ENCODE data around the gene BTF3. TPM values are rescaled to one million over a fixed set of nuclear protein-coding genes. Genes with fewer than 3 reads are reported as not detected.
A peak's percentile ranks its signal among the peaks of the same experiment; 100 is the strongest.

The BTF3 gene
- polyA plus RNA-seq, 4 donors: 799 to 1,047 (median 969) TPM

DNA sequence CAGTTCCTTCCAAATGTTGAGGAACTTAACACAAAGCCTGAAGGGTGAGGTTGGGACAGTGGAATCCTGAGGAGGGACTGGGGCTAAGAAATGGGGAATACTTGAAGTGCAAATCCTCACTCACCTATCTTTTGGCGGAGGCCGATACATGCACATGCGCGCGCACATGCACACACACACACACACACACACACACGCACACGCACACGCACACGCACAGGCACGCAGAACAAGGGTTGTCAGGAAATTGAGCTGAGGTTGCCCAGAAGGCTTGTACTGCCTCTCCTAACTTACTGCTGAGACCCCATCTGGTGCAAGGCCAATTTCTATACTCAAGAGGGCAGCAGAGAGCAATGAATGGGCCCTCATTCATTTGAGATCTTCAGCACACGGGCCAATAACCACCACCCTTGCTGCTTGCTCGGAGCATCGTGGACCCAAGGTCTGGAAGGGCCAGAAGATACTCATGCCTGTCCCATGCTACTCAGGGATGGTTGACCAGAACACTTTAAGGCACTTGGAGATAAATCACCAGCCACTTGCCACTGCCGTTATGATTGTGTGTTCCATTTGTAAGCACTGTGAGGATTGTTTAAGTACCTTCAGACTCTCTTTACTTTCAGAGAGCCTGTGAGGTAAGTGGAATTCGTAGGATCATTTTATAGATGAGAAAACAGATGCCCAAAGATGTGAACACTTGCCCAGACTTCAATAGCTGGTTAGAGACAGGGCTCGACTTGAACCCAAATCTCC is 21.5 kb downstream of the BTF3 start:
- DNase-seq (ENCODE audit: low read depth in 4 of 4, low spot score in 2 of 4): peak in 2 of 4 donors; percentile 55 to 77

DNA sequence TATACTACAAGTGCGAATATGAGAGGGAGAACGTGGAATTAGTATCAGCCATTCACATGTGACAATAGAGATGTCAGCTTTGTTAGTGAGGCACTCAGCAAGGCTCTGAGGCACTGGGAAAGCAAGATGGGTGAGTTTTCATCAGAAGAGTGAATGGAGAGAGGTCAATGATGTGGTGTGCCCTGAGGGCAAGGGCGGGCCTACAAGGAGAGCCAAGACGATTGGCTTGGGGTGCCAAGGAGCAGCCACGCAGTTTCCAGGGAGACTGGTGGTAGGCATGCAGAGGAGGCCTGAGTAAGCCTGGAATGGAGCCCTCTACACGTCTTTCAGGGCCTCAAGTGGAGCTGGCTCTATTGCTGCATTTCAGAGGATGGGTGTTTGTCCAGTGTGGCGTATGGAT is 24.7 kb downstream of the BTF3 start:
- DNase-seq (ENCODE audit: low read depth in 4 of 4, low spot score in 2 of 4): no peak

DNA sequence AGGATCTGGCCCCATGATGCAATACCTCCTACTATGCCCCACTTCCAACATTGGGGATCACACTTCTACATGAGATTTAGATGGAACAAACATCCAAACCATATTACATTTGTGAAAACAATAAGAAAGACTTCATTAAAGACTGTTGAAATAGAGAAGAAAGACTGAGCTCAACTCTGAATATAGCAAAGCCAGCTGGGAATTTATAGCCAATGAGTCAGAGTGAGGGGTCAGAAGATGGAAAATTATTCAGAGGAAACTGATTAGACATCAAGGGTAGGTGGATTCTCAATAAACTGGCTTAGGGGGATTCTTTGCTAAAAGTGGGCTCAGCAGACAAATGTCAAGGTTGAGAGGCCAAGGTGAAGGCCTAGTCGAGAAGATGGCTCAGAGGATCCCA is 25.6 kb downstream of the BTF3 start:
- no peak for DNase-seq (ENCODE audit: low read depth in 4 of 4, low spot score in 2 of 4)

DNA sequence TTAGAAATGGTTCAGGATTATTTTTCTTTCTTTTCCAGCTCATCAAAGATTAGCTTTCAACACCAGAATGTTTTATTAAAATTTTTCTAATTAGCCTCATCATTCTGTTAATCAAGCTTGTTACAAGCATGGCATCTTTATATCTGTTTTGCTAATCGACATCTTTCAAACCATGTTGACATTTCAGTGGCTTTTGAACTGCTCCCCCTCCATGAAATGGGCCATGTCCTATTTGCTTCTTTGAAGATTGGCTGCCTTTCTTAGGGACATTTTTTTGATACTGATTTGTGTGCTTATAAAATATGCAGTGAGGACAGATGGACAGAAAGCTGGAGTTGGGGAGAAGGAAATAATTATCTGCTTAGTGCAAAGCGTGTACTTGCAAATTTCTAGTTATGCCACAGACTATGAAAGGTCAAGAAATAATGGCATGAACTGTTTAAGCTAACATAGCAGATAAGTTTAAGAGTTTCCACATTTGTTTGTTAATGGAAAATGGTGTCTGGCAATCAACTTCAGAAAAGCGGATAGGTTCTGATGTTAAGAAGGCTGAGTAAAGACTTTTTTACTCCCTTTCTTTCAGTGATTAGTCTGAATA is 27.5 kb downstream of the BTF3 start:
- DNase-seq (ENCODE audit: low read depth in 4 of 4, low spot score in 2 of 4): no peak

DNA sequence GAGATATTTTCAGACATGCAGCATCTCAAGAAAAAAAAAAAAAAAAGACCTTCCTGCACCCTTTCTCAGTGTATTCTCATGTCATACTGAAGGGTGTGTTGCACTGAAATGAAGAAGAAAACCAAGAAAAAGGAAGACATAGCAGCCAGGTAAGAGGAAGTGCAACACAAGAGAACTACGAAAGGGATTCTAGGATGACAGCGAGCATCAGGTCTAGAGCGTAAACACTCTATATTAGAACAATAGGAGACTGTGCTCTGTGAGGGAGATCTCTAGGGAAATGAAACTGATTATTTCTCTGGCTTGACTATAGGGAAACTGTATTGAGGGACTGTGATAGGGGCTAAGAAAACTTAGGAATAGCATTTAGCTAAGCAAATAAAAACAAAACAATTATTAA is 30.0 kb downstream of the BTF3 start:
- DNase-seq (ENCODE audit: low read depth in 4 of 4, low spot score in 2 of 4): no peak

DNA sequence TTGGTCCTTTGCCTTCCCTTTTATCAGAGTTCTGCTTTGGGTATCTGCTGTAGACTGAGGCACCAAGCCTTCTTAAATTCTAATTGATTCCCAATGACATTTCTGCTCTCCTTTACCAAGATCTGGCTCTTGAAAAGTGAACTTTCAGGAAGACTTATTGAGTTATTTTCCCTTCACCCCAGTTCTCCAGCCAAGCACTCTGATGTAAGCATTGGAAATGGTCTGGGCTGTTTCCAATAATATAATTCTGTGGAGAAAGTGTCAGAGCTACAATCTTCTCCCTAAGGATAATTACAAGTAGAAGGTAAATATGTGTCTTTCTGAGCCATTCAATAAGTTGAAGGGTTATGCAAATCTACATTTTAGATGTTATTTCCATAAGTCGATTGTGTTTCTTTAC is 30.8 kb downstream of the BTF3 start:
- DNase-seq (ENCODE audit: low read depth in 4 of 4, low spot score in 2 of 4): no peak

DNA sequence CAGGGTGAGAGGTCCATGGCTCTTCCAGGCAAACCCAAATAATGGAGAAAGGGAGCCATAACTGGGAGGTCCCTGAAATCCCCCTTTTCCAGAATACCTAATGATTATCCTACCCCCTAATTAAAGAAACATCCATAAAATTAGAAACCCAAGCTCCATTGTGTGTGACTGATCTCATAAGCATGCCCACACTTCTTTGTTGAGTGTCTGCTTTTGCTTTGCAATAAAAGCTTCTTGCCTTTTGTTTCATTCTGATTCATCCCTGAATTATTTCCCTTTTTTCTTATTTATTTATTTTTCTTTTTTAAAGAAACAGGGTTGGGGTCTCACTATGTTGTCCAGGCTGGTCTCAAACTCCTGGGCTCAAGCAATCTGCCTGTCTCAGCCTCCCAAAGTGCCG is 33.1 kb downstream of the BTF3 start:
- DNase-seq (ENCODE audit: low read depth in 4 of 4, low spot score in 2 of 4): no peak

DNA sequence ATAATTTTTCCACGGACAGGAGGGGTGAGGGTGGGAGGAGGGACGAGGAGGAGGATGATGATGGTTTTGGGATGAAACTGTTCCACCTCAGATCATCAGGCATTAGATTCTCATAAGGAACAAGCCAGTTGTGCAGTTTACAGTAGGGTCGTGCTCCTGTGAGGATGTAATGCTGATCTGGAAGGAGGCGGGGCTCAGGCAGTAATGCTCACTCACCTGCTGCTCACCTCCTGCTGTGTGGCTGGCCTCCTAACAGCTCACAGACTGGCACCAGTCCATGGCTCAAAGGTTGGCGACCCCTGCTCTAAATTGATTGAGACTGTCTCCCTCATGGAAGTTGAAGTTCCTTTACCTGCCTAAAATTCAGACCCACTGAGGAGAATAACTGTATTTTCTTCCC is 34.0 kb downstream of the BTF3 start:
- DNase-seq (ENCODE audit: low read depth in 4 of 4, low spot score in 2 of 4): no peak

DNA sequence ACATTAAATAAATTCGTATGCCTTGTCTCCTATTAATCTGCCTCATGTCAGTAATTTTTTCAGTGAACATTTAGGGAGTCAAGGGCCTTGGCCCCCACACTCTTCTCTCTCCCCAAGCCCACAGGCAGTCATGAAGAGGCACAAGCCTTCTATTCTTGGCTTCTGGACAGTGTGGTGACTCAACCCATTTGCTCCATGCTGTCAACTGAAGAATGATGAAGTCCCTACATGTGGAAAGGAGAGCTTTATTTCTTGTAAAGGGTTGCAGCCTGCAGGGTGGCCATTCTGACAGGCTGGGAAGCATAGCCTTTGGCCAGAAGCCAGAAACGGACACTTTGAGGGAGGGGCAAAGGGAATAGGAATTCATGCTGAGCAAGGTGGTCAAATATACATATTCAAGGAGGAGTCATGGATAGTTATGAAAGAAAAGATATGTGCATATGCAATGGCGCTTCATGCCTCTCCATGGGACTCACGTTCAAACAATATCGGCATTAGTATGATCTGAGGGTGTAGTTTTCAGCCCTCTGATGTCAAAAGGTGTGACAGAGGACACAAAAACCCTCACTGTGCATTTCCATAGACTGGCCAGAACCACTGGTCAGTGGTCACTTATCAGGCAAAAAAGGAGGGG is 35.9 kb downstream of the BTF3 start:
- DNase-seq (ENCODE audit: low read depth in 4 of 4, low spot score in 2 of 4): no peak

DNA sequence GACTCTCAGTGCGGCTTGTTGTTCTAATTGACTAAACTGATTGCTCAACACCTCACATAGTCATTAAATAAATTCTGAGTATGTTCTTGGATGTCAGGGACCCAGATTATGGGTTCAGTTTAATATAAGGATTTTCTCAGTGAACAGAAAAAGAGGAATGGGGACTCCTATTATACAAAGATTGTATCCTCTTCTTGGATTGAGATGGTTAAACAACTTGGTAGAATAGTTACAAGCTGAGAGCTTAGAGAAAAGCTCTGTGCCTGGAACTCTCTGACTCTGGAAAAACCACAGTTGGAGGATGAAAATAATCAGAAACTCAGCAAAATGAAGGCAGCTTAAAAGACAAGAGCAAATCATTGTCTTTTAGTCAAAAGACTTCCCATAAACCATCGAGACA is 36.7 kb downstream of the BTF3 start:
- no peak for DNase-seq (ENCODE audit: low read depth in 4 of 4, low spot score in 2 of 4)

DNA sequence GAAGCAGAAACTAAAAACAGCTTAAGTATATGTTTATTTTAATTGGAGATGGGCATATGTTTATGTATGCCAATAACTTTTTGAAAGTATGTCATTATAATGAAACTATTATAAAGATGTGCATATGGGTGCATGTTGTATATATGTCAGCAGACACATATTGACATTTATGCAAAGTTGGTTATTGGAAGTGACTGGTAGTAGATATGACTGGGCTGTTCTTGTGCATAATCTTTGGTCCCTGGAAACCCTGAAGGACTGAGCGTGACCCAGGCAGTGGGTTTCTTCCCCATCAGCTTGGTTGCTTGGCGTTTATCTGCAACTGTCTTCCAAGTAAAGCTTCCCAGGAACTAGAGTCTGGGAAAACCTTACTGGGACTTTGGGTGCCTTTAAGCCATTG is 41.5 kb downstream of the BTF3 start:
- no peak for DNase-seq (ENCODE audit: low read depth in 4 of 4, low spot score in 2 of 4)

DNA sequence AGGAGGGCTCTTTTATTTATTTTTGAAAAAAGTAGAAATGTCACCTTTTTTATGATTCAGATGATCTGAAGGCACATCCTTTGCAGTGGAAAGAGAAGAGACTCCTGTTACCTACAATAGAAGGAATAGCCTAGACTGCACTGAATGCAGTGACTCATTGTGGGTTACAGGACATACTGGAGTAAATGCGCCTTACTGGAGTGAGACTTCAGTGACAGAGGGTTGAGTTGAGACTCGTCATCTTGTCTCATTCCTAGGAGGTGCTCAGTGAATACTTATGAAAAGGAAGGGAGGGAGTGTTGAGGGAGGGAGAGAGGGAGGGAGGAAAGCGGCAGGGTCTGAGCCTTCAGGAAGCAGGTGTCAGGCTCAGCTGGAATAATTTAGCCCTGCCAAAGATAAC is 42.0 kb downstream of the BTF3 start:
- no peak for DNase-seq (ENCODE audit: low read depth in 4 of 4, low spot score in 2 of 4)

DNA sequence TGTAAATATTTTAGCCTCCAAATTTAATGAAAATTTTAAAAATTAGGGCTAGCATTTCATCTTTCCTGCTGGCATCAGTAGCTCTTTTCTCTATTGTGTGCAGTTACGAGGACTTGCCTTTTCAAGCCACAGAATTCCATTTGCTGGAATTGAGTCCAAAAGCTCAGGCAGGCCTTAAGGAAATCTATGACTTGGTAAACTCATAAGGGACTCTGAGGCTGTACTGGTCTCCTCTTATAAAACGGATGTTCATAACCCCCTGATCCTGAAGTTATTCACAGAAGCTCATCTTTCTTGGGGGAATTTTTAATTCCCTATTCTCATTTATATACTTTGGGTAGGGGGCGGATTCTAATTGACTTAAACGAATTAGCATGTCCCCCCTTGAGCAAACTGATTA is 43.8 kb downstream of the BTF3 start:
- no peak for DNase-seq (ENCODE audit: low read depth in 4 of 4, low spot score in 2 of 4)

DNA sequence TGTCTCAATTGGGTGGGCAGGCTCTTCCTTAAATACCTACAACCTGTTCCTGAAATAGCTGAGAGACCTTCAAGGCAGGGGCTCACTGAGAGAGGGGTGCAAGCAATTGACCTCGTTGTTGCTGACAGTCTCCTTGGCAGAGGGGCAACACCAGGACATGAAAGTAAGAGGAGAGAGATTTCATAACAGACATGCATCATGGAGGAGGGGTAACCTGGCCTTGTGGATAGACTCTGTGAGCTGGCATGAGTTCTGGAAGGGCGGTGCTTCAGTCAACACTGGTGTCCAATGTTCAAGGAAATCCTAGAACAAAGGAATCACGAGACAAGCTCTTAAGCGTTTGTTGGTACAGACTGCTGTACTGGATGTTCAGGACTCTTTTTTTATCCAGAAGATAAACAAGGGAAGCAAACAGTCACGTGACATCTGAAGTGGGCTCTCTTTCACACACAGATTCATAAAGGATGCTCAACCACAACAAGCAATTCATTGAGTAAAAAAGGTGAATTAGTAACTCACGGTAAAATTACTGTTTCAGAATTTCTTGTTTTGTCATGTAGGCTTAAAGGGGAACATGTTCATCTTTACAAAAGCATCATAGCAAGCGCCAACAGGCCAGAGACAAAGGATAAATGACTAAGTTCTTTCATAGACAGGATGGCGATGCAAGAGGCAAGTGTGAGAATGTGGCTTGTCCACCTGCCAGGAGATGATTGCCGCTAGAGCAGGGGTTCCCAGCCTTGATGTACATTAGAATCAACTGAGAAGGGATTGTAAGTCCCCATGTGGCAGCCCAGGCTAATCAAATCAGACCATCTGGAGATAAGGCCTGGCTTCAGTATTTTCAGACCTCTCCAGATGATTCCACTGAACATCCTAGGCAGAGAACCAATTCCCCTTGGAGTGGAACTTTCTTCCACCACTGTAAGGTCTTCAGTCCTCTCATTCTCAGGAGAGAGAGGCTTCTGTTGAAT is 46.5 kb downstream of the BTF3 start:
- no peak for DNase-seq (ENCODE audit: low read depth in 4 of 4, low spot score in 2 of 4)

DNA sequence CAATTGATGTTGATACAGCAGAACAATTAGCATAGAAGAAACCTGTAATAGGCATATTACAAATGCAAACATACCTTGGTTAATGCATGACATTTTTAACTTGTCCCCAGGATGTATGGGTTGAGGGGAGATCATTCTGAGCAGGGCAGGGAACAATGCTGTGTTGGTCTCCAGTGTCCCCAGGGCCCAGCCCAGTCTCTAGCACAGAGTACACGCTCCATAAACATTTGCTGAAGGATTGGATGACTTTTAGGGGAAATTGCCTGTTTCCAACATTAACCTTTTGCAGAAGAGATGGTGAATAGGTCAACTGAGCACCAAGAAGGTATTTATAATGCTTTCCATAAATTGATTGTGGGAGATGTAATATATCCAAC is 47.1 kb downstream of the BTF3 start:
- DNase-seq (ENCODE audit: low read depth in 4 of 4, low spot score in 2 of 4): no peak

DNA sequence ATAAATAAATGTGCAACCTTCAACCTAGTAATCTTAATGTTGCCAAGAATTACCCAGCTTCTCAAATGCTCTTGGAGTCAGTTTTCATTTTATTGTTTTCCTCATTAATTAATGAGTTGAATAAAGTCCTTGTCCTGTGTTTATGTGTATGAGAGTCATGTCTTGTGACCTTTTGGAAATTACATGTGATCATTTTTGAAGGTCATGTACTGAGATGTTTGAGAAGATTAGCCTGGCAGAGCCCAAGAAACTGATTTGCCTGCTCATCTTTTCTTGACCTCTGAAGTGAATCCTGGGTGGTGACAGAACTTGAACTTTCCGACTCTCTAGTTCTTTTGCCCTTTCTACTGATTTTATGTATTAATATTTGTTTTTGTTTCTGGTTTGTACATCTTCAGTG is 51.8 kb downstream of the BTF3 start:
- no peak for DNase-seq (ENCODE audit: low read depth in 4 of 4, low spot score in 2 of 4)

DNA sequence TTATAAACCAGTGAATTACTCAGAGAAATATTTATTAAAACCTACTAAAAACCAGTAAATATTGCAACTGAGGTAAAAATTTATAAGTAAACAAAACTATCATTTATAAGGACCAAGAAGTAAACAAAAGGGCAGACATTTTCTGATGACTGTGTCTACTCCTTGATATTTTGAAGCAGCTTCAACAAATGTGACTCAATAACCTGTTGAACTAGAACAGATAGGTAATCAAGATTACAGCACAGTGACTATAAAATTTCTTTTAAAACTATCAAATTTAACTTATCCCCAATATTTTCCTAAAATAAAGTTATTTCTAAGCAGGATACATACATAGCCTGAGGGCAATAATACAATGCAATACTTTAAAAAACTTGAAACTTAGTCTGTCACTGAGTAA is 54.4 kb downstream of the BTF3 start:
- no peak for DNase-seq (ENCODE audit: low read depth in 4 of 4, low spot score in 2 of 4)
